ENCODE measurements around the gene TNN.

TNN gene

GRCh38 chr1:175179837-175180590, 112.4 kb downstream of the TNN start:
- no peak for DNase-seq

- DNase-seq = no peak
These were observed 114.6 kb downstream of the TNN start for GRCh38 chr1:175182201-175182746.

- no peak for DNase-seq
These were observed 116.0 kb downstream of the TNN start for GRCh38 chr1:175183586-175183985.

- no peak for DNase-seq
These were observed 118.3 kb downstream of the TNN start for GRCh38 chr1:175185903-175186302.

GRCh38 chr1:175186433-175187160, 119.0 kb downstream of the TNN start:
- no peak for DNase-seq

GRCh38 chr1:175188936-175189335, 121.3 kb downstream of the TNN start:
- DNase-seq = peak; percentile 44

GRCh38 chr1:175191659-175192058, 124.0 kb downstream of the TNN start:
- no peak for DNase-seq

- DNase-seq = peak; percentile 64
These were observed 124.5 kb downstream of the TNN start for GRCh38 chr1:175192111-175192629.

- peak; percentile 87 for DNase-seq
These were observed 125.2 kb downstream of the TNN start, which contains the start of gene KIAA0040 for GRCh38 chr1:175192630-175193526. Gene KIAA0040 (minus strand): TSS chr1:175192776. CDS start chr1:175161013, 31,763 bp downstream.

GRCh38 chr1:175193527-175193910, 125.9 kb downstream of the TNN start:
- DNase-seq = no peak

- no peak for DNase-seq
These were observed 127.6 kb downstream of the TNN start for GRCh38 chr1:175195281-175195680.

- DNase-seq = no peak
These were observed 128.2 kb downstream of the TNN start for GRCh38 chr1:175195798-175196197.

- DNase-seq = no peak
These were observed 129.9 kb downstream of the TNN start for GRCh38 chr1:175197531-175197930.
